SK-N-SH (cell line): Measurements from ENCODE around the gene ZNG1A.
"Not testable (repeated sequence)": the region's sequence is repeated elsewhere in the genome, so short reads cannot be mapped to it uniquely, and the experiment has no call there.

Experiments used
- EP300 ChIP-seq, 2 experiments: IDR thresholded peaks; 2 replicates each; pipeline versions ENCODE4 v1.4.0 to v1.6.1; 2012; ENCODE audit warnings: borderline replicate concordance in 1 of 2, low read depth in 1 of 2, low read length in 1 of 2
- FOXJ3 ChIP-seq: sonication (generic); formaldehyde crosslinking; IDR thresholded peaks from 2 replicates; pipeline ENCODE4 v1.5.1; 2020; ENCODE audit warnings: mild to moderate bottlenecking, missing genetic modification reagents
- GABPA ChIP-seq: IDR thresholded peaks from 2 replicates; pipeline ENCODE4 v1.4.0; 2012; ENCODE audit warnings: low read depth, mild to moderate bottlenecking
- MXI1 ChIP-seq: IDR thresholded peaks from 2 replicates; pipeline ENCODE4 v1.6.1; 2012; ENCODE audit warnings: mild to moderate bottlenecking, low read depth, low read length, improper control_type of control experiment
- RAD21 ChIP-seq: IDR thresholded peaks from 2 replicates; pipeline ENCODE4 v1.6.1; 2012; ENCODE audit warnings: mild to moderate bottlenecking, low read length
- RFX5 ChIP-seq: IDR thresholded peaks from 2 replicates; pipeline ENCODE4 v1.6.1; 2012; ENCODE audit warnings: mild to moderate bottlenecking, improper control_type of control experiment, low read length
- RXRA ChIP-seq: IDR thresholded peaks from 2 replicates; pipeline ENCODE4 v1.4.0; 2012; ENCODE audit warnings: low read depth, mild to moderate bottlenecking, borderline replicate concordance
- TF ChIP-seq, protein P1 (sequence below): fragments of 200-600 bp; sonication (generic); IDR thresholded peaks from 2 replicates; pipeline ENCODE4 v1.6.1; 2017; ENCODE audit warnings: antibody characterized with exemption, mild to moderate bottlenecking, moderate library complexity

DNA sequence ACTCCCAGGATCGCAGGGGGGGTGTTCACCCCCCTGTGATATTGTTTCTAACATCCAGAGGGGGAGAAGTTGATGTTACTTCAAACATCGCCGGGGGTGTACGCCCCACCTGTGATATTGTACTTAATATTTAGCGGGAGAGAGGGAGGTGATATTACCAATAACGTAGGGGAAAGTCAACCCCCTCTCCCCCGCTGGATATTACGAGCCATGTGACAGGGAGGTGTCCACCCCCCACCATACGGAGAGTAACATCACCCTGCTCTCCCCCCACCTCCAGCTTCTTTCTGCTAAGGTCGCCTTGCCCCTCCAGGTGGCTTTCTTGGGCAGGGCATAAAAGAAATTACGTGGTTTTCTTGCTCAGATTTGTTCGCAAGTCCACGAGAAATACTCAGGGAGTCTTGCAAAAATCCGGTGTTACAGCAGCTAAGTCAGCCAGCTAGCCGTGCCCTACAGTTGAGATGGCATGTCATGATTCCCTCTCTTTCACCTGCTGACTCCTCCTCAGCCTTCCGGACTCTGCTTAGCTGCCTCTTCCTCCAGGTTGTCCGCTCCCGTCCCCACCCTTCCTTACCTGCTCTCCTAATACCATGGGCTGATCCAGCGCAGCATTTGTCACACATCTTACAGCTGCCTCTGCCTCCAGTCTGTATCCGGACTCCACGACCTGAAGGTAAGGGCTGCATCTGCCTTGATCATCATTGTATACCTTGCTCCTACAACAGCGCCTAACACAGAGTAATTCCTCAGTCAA, 69.9 kb downstream of the ZNG1A start:
- TF ChIP-seq EP300 (IDR thresholded peaks at IDR 0.05; ENCODE audit: borderline replicate concordance in 1 of 2, low read depth in 1 of 2, low read length in 1 of 2); RAD21; MXI1; RXRA; RFX5; FOXJ3 (CRISPR knock-in tag); GABPA: not testable (repeated sequence)
- TF ChIP-seq, protein P1, sequence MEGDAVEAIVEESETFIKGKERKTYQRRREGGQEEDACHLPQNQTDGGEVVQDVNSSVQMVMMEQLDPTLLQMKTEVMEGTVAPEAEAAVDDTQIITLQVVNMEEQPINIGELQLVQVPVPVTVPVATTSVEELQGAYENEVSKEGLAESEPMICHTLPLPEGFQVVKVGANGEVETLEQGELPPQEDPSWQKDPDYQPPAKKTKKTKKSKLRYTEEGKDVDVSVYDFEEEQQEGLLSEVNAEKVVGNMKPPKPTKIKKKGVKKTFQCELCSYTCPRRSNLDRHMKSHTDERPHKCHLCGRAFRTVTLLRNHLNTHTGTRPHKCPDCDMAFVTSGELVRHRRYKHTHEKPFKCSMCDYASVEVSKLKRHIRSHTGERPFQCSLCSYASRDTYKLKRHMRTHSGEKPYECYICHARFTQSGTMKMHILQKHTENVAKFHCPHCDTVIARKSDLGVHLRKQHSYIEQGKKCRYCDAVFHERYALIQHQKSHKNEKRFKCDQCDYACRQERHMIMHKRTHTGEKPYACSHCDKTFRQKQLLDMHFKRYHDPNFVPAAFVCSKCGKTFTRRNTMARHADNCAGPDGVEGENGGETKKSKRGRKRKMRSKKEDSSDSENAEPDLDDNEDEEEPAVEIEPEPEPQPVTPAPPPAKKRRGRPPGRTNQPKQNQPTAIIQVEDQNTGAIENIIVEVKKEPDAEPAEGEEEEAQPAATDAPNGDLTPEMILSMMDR = not testable (repeated sequence)
